NCI-H146 treated with DMSO at 0.1 percent for 48 hours (cell line): ENCODE measurements around the gene RIMKLA.

Experiments used
- DNase-seq: peaks from one replicate; lab custom pipeline; 2025; ENCODE audit not compliant: unreplicated experiment; lab: John Stamatoyannopoulos, UW

The RIMKLA gene

GRCh38 chr1:42370876-42371549, 9.6 kb upstream of the RIMKLA start:
- no peak for DNase-seq

DNA sequence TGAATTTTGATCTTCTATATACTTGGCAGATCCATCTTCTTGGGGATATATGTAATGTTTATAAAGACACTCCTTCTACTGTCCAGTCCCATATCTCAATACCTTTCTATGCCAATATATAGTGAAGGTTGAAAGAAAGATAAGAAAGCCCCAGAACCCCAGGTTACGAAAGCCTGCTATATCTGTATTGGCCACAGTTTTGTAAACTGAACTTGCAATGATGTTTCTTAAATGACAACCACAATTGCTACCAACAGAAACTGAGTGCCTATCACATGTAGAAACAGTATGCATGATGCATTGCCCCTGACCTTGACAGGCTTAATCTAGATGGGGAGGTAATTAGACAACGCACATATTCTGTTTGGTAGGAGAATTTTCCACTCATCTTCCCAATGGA, 7.8 kb upstream of the RIMKLA start:
- no peak for DNase-seq

GRCh38 chr1:42379794-42380585, 602 bp upstream of the RIMKLA start:
- peak; percentile 43 for DNase-seq

GRCh38 chr1:42381280-42381673, 685 bp downstream of the RIMKLA start:
- DNase-seq: no peak

DNA sequence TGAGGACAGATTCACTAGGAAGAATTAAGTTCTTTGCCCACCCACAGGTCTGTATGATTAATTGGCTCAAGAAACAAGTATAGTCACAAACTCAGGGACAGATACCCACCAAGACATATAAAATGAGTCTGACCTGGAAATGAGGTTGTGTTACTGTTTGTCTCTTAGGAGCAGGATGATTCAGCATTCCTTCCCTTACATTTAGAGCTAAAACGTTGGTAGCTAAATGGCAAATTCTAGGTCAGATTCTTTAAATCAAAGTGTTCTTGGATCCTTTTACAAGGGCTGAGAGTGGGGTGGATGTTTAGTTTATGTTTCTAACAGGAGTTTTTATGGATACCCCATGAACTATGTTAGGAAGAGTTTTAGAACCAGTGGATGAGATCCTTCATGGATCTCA, 4.7 kb downstream of the RIMKLA start:
- no peak for DNase-seq

DNA sequence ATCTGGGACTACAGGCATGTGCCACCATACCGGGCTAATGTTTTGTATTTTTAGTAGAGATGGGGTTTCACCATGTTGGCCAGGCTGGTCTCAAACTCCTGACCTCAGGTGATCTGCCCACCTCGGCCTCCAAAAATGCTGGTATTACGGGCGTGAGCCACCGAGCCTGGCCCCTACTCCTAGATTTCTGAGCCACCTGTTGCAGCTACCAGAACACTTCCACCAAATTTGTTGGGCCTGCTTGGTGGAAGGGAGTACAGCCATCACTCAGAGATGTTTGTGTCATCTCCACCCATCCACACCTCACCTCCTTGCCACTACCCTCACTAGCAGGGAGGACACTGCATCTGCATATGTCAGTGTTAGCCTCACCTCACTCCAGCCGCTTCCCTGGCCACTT, 5.5 kb downstream of the RIMKLA start:
- DNase-seq: no peak

DNA sequence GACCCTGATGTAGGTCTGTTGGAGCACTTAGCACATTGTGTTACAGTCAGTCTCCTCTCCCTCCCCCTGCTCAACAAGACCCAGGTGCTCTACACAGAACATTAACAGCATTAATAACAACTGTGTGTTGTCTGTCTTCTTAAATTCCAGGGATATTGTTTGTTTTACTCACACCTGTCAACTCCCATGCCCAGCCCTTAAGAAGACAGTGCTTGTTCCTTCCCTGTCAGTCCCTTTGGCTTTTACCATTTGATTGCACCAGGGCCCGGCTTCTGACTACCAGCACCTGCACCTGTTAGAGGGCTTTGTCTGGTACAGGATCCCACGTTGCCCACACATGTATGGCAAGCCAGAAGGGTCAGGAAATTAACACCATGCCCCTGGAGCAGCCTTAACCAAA, 11.7 kb downstream of the RIMKLA start:
- DNase-seq: peak; percentile 18

- no peak for DNase-seq
Measured at GRCh38 chr1:42392967-42393848, 12.6 kb downstream of the RIMKLA start.

GRCh38 chr1:42399315-42400100, 18.9 kb downstream of the RIMKLA start:
- DNase-seq: no peak

GRCh38 chr1:42403880-42404400, 23.3 kb downstream of the RIMKLA start:
- DNase-seq: no peak

DNA sequence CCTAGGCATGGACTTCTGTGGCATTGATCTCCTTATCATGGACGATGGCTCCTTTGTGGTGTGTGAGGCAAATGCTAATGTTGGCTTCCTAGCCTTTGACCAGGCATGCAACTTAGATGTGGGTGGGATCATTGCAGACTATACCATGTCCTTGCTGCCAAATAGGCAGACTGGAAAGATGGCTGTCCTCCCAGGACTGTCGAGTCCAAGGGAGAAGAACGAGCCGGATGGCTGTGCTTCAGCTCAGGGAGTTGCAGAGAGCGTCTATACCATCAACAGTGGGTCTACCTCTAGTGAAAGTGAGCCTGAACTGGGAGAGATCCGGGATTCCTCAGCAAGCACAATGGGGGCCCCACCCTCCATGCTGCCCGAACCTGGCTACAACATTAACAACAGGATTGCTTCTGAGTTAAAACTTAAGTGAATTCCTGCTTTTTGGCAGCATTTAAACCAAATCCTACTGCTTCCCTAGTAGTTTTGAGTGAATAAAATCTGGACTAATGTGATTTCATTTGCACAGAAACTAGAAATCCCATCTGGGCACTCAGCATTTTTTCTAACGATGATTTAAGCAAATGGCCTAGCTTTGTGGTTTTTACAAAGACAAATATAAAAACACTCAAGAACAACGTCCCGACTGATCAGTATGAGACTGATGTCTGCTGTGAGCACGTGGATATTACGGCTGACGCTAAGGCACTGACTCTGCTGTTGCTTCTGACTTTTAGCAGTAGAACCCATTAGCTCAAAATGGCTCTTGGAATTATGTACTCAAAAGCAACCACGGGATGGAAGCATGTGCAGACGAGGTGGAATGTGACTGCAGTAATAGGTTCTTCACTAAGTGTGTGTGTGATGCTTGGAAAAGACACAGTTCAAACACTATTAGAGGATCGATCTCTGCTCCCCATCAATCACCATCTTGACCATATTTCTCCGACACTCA, 34.2 kb downstream of the RIMKLA start:
- DNase-seq: no peak

DNA sequence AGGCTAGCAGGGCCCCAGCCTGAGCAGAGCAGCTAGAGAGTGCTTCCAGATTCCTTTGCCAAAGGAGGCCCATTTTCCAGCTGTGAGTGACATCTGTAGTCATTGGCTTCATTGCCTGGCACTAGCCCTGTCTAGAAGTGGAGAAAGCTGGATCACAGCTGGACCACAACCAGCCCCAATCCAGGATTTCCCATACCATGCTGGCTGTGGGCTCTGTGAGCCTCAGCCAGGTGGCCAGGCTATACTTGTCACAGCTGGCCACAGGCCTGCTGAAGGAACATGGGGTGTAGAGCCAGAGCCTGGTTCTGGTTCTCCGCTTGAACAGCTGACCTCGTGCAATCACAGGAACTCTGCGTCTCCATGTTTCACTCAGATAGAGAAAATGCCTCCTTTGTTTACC, 36.6 kb downstream of the RIMKLA start:
- no peak for DNase-seq

- no peak for DNase-seq
Measured at GRCh38 chr1:42418516-42418915, 37.9 kb downstream of the RIMKLA start.

DNA sequence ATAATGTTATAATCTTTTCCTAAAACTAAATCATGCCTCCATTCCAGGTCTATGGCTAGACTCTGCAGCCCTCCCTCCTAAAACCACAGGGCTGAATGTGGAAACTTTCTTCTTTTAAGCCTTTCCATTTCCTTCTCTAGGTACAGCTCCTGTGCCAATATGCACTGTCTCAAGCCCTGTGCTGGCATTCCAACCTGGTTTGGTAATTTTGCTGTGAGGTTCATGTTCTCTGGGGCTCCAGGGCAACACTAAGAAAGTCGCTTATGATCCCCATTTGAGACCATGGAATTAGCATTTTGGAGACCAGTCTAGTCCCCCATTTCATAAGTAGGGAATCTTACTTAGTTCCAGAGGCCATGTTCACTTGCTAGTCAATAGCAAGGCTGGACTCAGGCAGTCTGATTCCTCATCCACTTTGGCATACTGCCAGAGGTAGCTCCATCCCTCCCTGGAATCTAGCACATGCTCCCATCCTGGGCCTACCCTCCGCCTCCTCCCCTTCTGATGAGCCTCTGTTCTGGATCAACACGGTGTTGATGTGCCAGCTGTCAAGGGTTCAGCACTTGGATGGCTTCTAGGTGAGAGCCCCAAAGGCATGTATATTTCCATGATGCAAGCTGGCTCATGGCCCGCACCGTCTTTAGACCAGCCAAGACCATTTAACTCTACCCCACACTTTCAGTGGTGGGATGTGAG, 38.7 kb downstream of the RIMKLA start:
- DNase-seq: no peak

DNA sequence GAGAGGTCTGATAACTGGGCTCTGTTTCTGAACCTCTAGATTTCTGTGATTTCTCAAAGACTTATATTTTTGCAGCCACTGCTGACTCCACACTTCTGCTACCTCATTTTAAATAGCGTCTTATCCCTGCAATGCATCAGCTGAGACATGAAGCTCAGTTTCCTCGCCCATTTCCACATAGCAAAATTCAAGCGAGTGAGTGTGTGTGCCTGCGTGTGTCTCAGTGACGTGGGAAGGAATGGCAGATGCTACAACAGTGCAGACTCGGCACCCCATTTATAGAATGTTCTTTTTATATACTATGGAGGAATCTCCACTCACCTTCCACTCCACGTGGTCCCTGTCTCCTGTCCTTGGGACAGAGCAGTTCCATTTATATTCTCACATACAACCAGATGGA, 39.5 kb downstream of the RIMKLA start:
- DNase-seq: no peak

DNA sequence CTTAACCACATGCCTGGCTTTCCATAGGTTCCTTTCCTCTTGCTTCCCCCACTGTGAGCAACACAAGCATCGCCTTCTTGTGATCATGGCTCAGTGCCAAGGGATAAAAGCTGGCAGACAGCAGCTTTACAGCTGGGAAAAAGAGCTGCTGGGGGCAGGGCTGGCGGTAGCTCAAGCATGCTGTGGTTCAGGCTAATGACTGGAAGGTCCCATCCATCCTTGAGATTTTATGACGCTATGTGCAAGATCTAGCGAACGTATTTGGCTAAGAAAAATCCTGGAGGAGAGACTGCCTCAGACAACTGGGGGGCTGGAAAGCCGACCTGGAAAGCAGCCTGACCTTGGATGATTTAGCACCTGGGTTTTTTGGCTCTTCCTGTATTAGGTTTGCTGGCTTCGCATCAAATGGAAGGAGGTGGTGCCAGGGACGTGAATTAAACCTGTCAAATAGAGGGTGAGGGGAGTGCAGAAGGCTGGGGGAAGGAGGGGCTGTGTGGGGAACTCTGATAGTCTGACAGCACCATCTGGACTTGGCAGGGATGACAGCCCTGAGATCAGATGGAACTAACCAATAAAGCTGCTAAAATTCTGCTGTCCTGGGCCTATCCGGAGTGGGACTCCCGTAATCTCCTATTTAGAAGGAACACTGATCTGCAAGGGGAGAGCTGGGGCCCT, 40.5 kb downstream of the RIMKLA start:
- DNase-seq: no peak

- no peak for DNase-seq
Measured at GRCh38 chr1:42422737-42423136, 42.1 kb downstream of the RIMKLA start.

GRCh38 chr1:42423681-42424080, 43.1 kb downstream of the RIMKLA start:
- DNase-seq: no peak
